GM12892 (cell line): ENCODE data around the gene RABIF.
"Not testable (repeated sequence)": the region's sequence is repeated elsewhere in the genome, so short reads cannot be mapped to it uniquely, and the experiment has no call there.

ENCODE experiments used
- POLR2A ChIP-seq: IDR thresholded peaks from 2 replicates; pipeline ENCODE4 v1.6.1; 2011; ENCODE audit warnings: low read depth, low read length, control low read depth
- POLR2AphosphoS5 ChIP-seq: IDR thresholded peaks from 2 replicates; pipeline ENCODE4 v1.6.1; 2011; ENCODE audit warnings: low read depth, low read length, control low read depth
- TAF1 ChIP-seq: IDR thresholded peaks from 2 replicates; pipeline ENCODE4 v1.6.1; 2011; ENCODE audit warnings: low read depth, mild to moderate bottlenecking, control low read depth, low read length, borderline replicate concordance

DNA sequence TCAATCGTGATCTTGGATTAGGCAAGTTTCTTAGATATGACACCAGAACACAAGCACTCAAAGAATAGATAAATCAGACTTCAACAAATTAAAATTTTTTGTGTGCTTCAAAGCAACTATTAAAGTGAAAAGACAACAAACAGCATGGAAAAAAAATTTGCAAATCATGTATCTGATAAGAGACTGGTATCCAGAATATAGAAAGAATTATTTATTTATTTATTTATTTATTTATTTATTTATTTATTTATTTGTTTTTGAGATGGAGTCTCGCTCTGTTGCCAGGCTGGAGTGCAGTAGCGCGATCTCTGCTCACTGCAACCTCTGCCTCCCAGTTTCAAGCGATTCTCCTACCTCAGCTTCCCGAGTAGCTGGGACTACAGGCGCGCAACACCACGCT is 59.7 kb downstream of the RABIF start:
- not testable (repeated sequence) for TF ChIP-seq POLR2A, POLR2AphosphoS5, TAF1
